Astrocyte (in vitro differentiated cells and primary cell): Measurements from ENCODE around the gene GTF3A. TPM values are rescaled to one million over a fixed set of nuclear protein-coding genes. Genes with fewer than 3 reads are reported as not detected.

Experiments
- DNase-seq: peaks from one replicate; pipeline ENCODE4 v3.0.0-alpha.2; 2010; ENCODE audit warnings: low read depth
- FAIRE-seq: peaks from 2 replicates; lab custom pipeline; 2011; peaks lifted over from hg19 to GRCh38; lab: Jason Lieb, UNC
- H2AFZ ChIP-seq: 2 replicates; pipeline ENCODE4 v1.6.0; 2012; ENCODE audit warnings: low read depth, low read length, inconsistent platforms
- H3K27ac ChIP-seq: 2 replicates; pipeline ENCODE4 v1.5.1; 2011; ENCODE audit warnings: low read depth, low read length, inconsistent platforms
- H3K27me3 ChIP-seq: 2 replicates; pipeline ENCODE4 v1.6.0; 2011; ENCODE audit warnings: low read length, inconsistent platforms; ENCODE audit not compliant: insufficient read depth
- H3K36me3 ChIP-seq: 2 replicates; pipeline ENCODE4 v1.5.1; 2011; ENCODE audit warnings: low read length, inconsistent platforms; ENCODE audit not compliant: insufficient read depth
- H3K4me1 ChIP-seq: 2 replicates; pipeline ENCODE4 v1.5.1; 2011; ENCODE audit warnings: low read length, inconsistent platforms; ENCODE audit not compliant: insufficient read depth
- H3K4me2 ChIP-seq: 2 replicates; pipeline ENCODE4 v1.6.0; 2012; ENCODE audit warnings: low read length, inconsistent platforms
- H3K4me3 ChIP-seq: 2 replicates; pipeline ENCODE4 v1.5.1; 2011; ENCODE audit warnings: low read depth, mild to moderate bottlenecking, low read length, inconsistent platforms; ENCODE audit not compliant: insufficient read depth
- H3K79me2 ChIP-seq: 2 replicates; pipeline ENCODE4 v1.6.0; 2012; ENCODE audit warnings: mild to moderate bottlenecking, low read length, inconsistent platforms; ENCODE audit not compliant: insufficient read depth
- H3K9ac ChIP-seq: 2 replicates; pipeline ENCODE4 v1.6.0; 2012; ENCODE audit warnings: mild to moderate bottlenecking, low read length, inconsistent platforms
- H3K9me3 ChIP-seq: 2 replicates; pipeline ENCODE4 v1.5.1; 2012; ENCODE audit warnings: low read depth, mild to moderate bottlenecking, low read length, inconsistent platforms; ENCODE audit not compliant: insufficient read depth
- H4K20me1 ChIP-seq: 2 replicates; pipeline ENCODE4 v1.6.0; 2012; ENCODE audit warnings: low read length, inconsistent platforms; ENCODE audit not compliant: insufficient read depth
- H3K27ac Mint-ChIP-seq: one replicate; pipeline ENCODE4 v1.8.0; 2021; ENCODE audit warnings: mild to moderate bottlenecking, mixed read lengths; ENCODE audit not compliant: unreplicated experiment
- H3K27me3 Mint-ChIP-seq: one replicate; pipeline ENCODE4 v1.8.0; 2021; ENCODE audit warnings: low read depth, mixed read lengths; ENCODE audit not compliant: unreplicated experiment
- H3K36me3 Mint-ChIP-seq: one replicate; pipeline ENCODE4 v1.8.0; 2021; ENCODE audit warnings: low read depth, mixed read lengths; ENCODE audit not compliant: unreplicated experiment
- H3K4me1 Mint-ChIP-seq: one replicate; pipeline ENCODE4 v1.8.0; 2021; ENCODE audit warnings: low read depth, mixed read lengths; ENCODE audit not compliant: unreplicated experiment
- H3K4me3 Mint-ChIP-seq: one replicate; pipeline ENCODE4 v1.8.0; 2021; ENCODE audit warnings: mild to moderate bottlenecking, moderate library complexity, mixed read lengths; ENCODE audit not compliant: unreplicated experiment
- H3K9me3 Mint-ChIP-seq: one replicate; pipeline ENCODE4 v1.8.0; 2021; ENCODE audit warnings: mild to moderate bottlenecking, mixed read lengths; ENCODE audit not compliant: unreplicated experiment
- CTCF ChIP-seq: IDR thresholded peaks from 2 replicates; pipeline ENCODE4 v1.5.1; 2011; ENCODE audit warnings: low read depth, mild to moderate bottlenecking, inconsistent platforms, low read length, moderate library complexity; ENCODE audit not compliant: insufficient read depth
- EZH2 ChIP-seq: IDR thresholded peaks from 2 replicates; pipeline ENCODE4 v1.6.1; 2012; ENCODE audit warnings: mild to moderate bottlenecking, low read length, inconsistent platforms; ENCODE audit not compliant: insufficient read depth
- total RNA-seq: library from RNA; stranded (reverse); gene quantifications from 2 replicates; pipeline ENCODE4 v1.2.1, GENCODE V29; 2021

Gene GTF3A
- total RNA-seq, 1 donor from 2014 or later: 83.6 TPM

GRCh38 chr13:27425918-27426630, 1.7 kb downstream of the GTF3A start:
- H2AFZ ChIP-seq: peak overlapping the region; percentile 40
- peak overlapping the region; percentile 1 for H3K27ac ChIP-seq
- H3K4me1 Mint-ChIP-seq: peaks cover 26% of the 10 kb centered on the region

GRCh38 chr13:27427641-27428040, 3.2 kb downstream of the GTF3A start:
- H3K36me3 ChIP-seq: peaks cover 24% of the 10 kb centered on the region

More at GRCh38 chr13:27425918-27426630, 1.7 kb downstream of the GTF3A start:
- Histone ChIP-seq H3K36me3 (peaks cover 11% of the 10 kb centered on the region), H3K4me2 (peak overlapping the region; percentile 100), H3K27me3 (peaks cover 6% of the 10 kb centered on the region), H3K4me1 (peaks cover 31% of the 10 kb centered on the region), H3K9me3 (no peaks in the 10 kb centered on the region), H3K79me2 (peaks cover 41% of the 10 kb centered on the region), H3K9ac (peak overlapping the region; percentile 84), H4K20me1 (peaks cover 25% of the 10 kb centered on the region), H3K4me3 (peak overlapping the region; percentile 83)
- peaks cover 7% of the 10 kb centered on the region for H3K27me3 Mint-ChIP-seq
- H3K9me3 Mint-ChIP-seq: peaks cover 2% of the 10 kb centered on the region
- peak overlapping the region; percentile 87 for H3K27ac Mint-ChIP-seq
- H3K36me3 Mint-ChIP-seq: peaks cover 16% of the 10 kb centered on the region
- DNase-seq (peak; percentile 77), FAIRE-seq (peak; percentile 55)
- TF ChIP-seq CTCF (peak; percentile 12), EZH2 (no peak)
- peak overlapping the region; percentile 85 for H3K4me3 Mint-ChIP-seq

More at GRCh38 chr13:27427641-27428040, 3.2 kb downstream of the GTF3A start:
- H3K27ac ChIP-seq: no peak overlapping the region
- peak overlapping the region; percentile 100 for H3K4me2 ChIP-seq
- Mint-ChIP-seq H3K4me1 (peaks cover 26% of the 10 kb centered on the region), H3K27ac (no peak overlapping the region), H3K36me3 (peaks cover 19% of the 10 kb centered on the region), H3K9me3 (peaks cover under 1% of the 10 kb centered on the region), H3K27me3 (peaks cover 5% of the 10 kb centered on the region), H3K4me3 (no peak overlapping the region)
- no peak overlapping the region for H3K4me3 ChIP-seq
- TF ChIP-seq CTCF (no peak), EZH2 (no peak)
- no peaks in the 10 kb centered on the region for H3K9me3 ChIP-seq
- peaks cover 41% of the 10 kb centered on the region for H3K79me2 ChIP-seq
- peaks cover 25% of the 10 kb centered on the region for H4K20me1 ChIP-seq
- H3K4me1 ChIP-seq: peaks cover 31% of the 10 kb centered on the region
- H3K9ac ChIP-seq: no peak overlapping the region
- no peak overlapping the region for H2AFZ ChIP-seq
- H3K27me3 ChIP-seq: peaks cover 6% of the 10 kb centered on the region
- no peak for FAIRE-seq
- no peak for DNase-seq
